Measurements from ENCODE around the gene H2AZ2. TPM values are rescaled to one million over a fixed set of nuclear protein-coding genes. Genes with fewer than 3 reads are reported as not detected.
A peak's percentile ranks its signal among the peaks of the same experiment; 100 is the strongest.
"Not testable (repeated sequence)": the region's sequence is repeated elsewhere in the genome, so short reads cannot be mapped to it uniquely, and the experiment has no call there.

The H2AZ2 gene
- total and polyA plus RNA-seq, 8 donors: 32.4 to 194 (median 104) TPM

GRCh38 chr7:44846816-44847508, 925 bp downstream of the H2AZ2 start:
- peaks cover 0 to 8% (median 4%) of the 10 kb centered on the region in 4 donors for H3K36me3 ChIP-seq
- DNase-seq: peak in 1 of 2 donors; percentile 14
- TF ChIP-seq CTCF (IDR thresholded peaks at IDR 0.05): no peak
- TF ChIP-seq EP300 (IDR thresholded peaks at IDR 0.05): no peak
- no peak for TF ChIP-seq POLR2A (IDR thresholded peaks at IDR 0.05)
- WGBS, 5 donors: 0 to 1% (median 0%) methylated on average over 12 of the region's 12 CpGs
- H3K4me1 ChIP-seq: peaks cover 13 to 58% (median 36%) of the 10 kb centered on the region in 4 donors
- intact Hi-C loops (cut with DNase I; ENCODE audit: low total_unique reads): no loop called here
- H3K27ac ChIP-seq: peak overlapping the region; percentile 93 to 99 (median 95)
- H3K9me3 ChIP-seq: no peaks in the 10 kb centered on the region
- H3K4me3 ChIP-seq: peak overlapping the region; percentile 54 to 84 (median 67)
- no peaks in the 10 kb centered on the region for H3K27me3 ChIP-seq

GRCh38 chr7:44846390-44846789, 1.5 kb downstream of the H2AZ2 start:
- 21 to 45% (median 34%) methylated on average over 11 of the region's 11 CpGs for WGBS, 5 donors
- H3K27me3 ChIP-seq; H3K9me3 ChIP-seq; DNase-seq; intact Hi-C loops (cut with DNase I; ENCODE audit: low total_unique reads): not testable (repeated sequence)
- Histone ChIP-seq H3K4me1 (peaks cover 13 to 64% (median 39%) of the 10 kb centered on the region in 4 donors), H3K36me3 (peaks cover 0 to 14% (median 6%) of the 10 kb centered on the region in 4 donors), H3K4me3 (peak overlapping the region; percentile 54 to 84 (median 67)), H3K27ac (peak overlapping the region in 4 of 5 donors; percentile 93 to 99 (median 95))

- Histone ChIP-seq H3K4me3 (peak overlapping the region in 1 of 4 donors; percentile 60), H3K4me1 (peaks cover 13 to 65% (median 39%) of the 10 kb centered on the region in 4 donors), H3K27ac (no peak overlapping the region), H3K36me3 (peaks cover 5 to 23% (median 14%) of the 10 kb centered on the region in 4 donors), H3K27me3 (no peaks in the 10 kb centered on the region), H3K9me3 (no peaks in the 10 kb centered on the region)
- intact Hi-C loops (cut with DNase I; ENCODE audit: low total_unique reads): no loop called here
- DNase-seq: no peak
- TF ChIP-seq POLR2A (IDR thresholded peaks at IDR 0.05) (no peak), CTCF (IDR thresholded peaks at IDR 0.05) (no peak), POLR2AphosphoS5 (IDR thresholded peaks at IDR 0.05) (no peak), EP300 (IDR thresholded peaks at IDR 0.05) (no peak)
These were observed 2.4 kb downstream of the H2AZ2 start for GRCh38 chr7:44845451-44845850.

- not testable (repeated sequence) for H3K27ac ChIP-seq
These were observed 4.4 kb downstream of the H2AZ2 start for GRCh38 chr7:44843440-44843839.

GRCh38 chr7:44842675-44843074, 5.2 kb downstream of the H2AZ2 start:
- H3K27me3 ChIP-seq; DNase-seq; H3K27ac ChIP-seq; H3K4me3 ChIP-seq; H3K9me3 ChIP-seq; intact Hi-C loops (cut with DNase I; ENCODE audit: low total_unique reads): not testable (repeated sequence)
- WGBS, 5 donors: 85 to 92% (median 89%) methylated on average over 8 of the region's 8 CpGs
- Histone ChIP-seq H3K36me3 (peaks cover 22 to 51% (median 42%) of the 10 kb centered on the region in 4 donors), H3K4me1 (peaks cover 4 to 57% (median 34%) of the 10 kb centered on the region in 4 donors)

More at GRCh38 chr7:44843440-44843839, 4.4 kb downstream of the H2AZ2 start:
- DNase-seq; H3K9me3 ChIP-seq; intact Hi-C loops (cut with DNase I; ENCODE audit: low total_unique reads); H3K4me3 ChIP-seq; H3K27me3 ChIP-seq: not testable (repeated sequence)
- WGBS, 5 donors: 93 to 97% (median 96%) methylated on average over 5 of the region's 5 CpGs
- Histone ChIP-seq H3K4me1 (peaks cover 4 to 57% (median 34%) of the 10 kb centered on the region in 4 donors), H3K36me3 (peaks cover 22 to 43% (median 34%) of the 10 kb centered on the region in 4 donors)

GRCh38 chr7:44838751-44839150, 9.1 kb downstream of the H2AZ2 start:
- intact Hi-C loops (cut with DNase I; ENCODE audit: low total_unique reads): no loop called here
- H3K4me3 ChIP-seq: no peak overlapping the region
- TF ChIP-seq EP300 (IDR thresholded peaks at IDR 0.05): no peak
- no peak for TF ChIP-seq POLR2AphosphoS5 (IDR thresholded peaks at IDR 0.05)
- TF ChIP-seq CTCF (IDR thresholded peaks at IDR 0.05): no peak
- TF ChIP-seq POLR2A (IDR thresholded peaks at IDR 0.05): no peak
- H3K27ac ChIP-seq: no peak overlapping the region
- peaks cover 0 to 24% (median 14%) of the 10 kb centered on the region in 4 donors for H3K4me1 ChIP-seq
- H3K27me3 ChIP-seq: no peaks in the 10 kb centered on the region
- peaks cover 33 to 89% (median 77%) of the 10 kb centered on the region in 4 donors for H3K36me3 ChIP-seq
- 69 to 83% (median 77%) methylated on average over 2 of the region's 2 CpGs for WGBS, 5 donors
- no peak for DNase-seq
- no peaks in the 10 kb centered on the region for H3K9me3 ChIP-seq
